Hepatocyte (in vitro differentiated cells): ENCODE measurements around the gene PHLDA3. TPM values are rescaled to one million over a fixed set of nuclear protein-coding genes. Genes with fewer than 3 reads are reported as not detected.
"Not testable (repeated sequence)": the region's sequence is repeated elsewhere in the genome, so short reads cannot be mapped to it uniquely, and the experiment has no call there.

Experiments used
- DNase-seq: peaks from one replicate; pipeline ENCODE4 v3.0.0-alpha.2; 2016; ENCODE audit warnings: low spot score
- H2AFZ ChIP-seq: fragments of 200-600 bp; sonication (generic); 2 replicates; pipeline ENCODE4 v1.6.0; 2016; ENCODE audit warnings: antibody characterized with exemption, mild to moderate bottlenecking
- H3K27ac ChIP-seq: fragments of 200-600 bp; sonication (generic); 2 replicates; pipeline ENCODE4 v1.5.1; 2016; ENCODE audit warnings: mild to moderate bottlenecking
- H3K27me3 ChIP-seq: fragments of 200-600 bp; sonication (generic); 2 replicates; pipeline ENCODE4 v1.6.1; 2016
- H3K36me3 ChIP-seq: fragments of 200-600 bp; sonication (generic); replicated peaks from 2 replicates; pipeline ENCODE4 v1.5.1; 2016; ENCODE audit warnings: low read depth; ENCODE audit not compliant: insufficient read depth
- H3K4me1 ChIP-seq: fragments of 200-600 bp; sonication (generic); 2 replicates; pipeline ENCODE4 v1.5.1; 2016; ENCODE audit warnings: mild to moderate bottlenecking, moderate library complexity; ENCODE audit not compliant: insufficient read depth
- H3K4me2 ChIP-seq: fragments of 200-600 bp; sonication (generic); 2 replicates; pipeline ENCODE4 v1.6.0; 2016
- H3K4me3 ChIP-seq: fragments of 200-600 bp; sonication (generic); 2 replicates; pipeline ENCODE4 v1.5.1; 2016; ENCODE audit warnings: mild to moderate bottlenecking
- H3K79me2 ChIP-seq: fragments of 200-600 bp; sonication (generic); 2 replicates; pipeline ENCODE4 v1.6.0; 2017; ENCODE audit warnings: mild to moderate bottlenecking
- H3K9me2 ChIP-seq: fragments of 200-600 bp; sonication (generic); replicated peaks from 2 replicates; pipeline ENCODE4 v1.6.0; 2017; ENCODE audit warnings: mild to moderate bottlenecking; ENCODE audit not compliant: insufficient read depth
- H3K9me3 ChIP-seq: fragments of 200-600 bp; sonication (generic); 2 replicates; pipeline ENCODE4 v1.5.1; 2016; ENCODE audit warnings: low read depth, mild to moderate bottlenecking
- H4K20me1 ChIP-seq: fragments of 200-600 bp; sonication (generic); 2 replicates; pipeline ENCODE4 v1.6.0; 2016; ENCODE audit warnings: mild to moderate bottlenecking; ENCODE audit not compliant: insufficient read depth, poor library complexity, severe bottlenecking
- EZH2 ChIP-seq: fragments of 200-600 bp; sonication (generic); IDR thresholded peaks from 2 replicates; pipeline ENCODE4 v1.6.1; 2016; ENCODE audit warnings: antibody characterized with exemption, mild to moderate bottlenecking, borderline replicate concordance
- EZH2phosphoT487 ChIP-seq: fragments of 200-600 bp; sonication (generic); IDR thresholded peaks from one replicate; pipeline ENCODE4 v1.6.1; 2018; ENCODE audit warnings: antibody characterized with exemption, mild to moderate bottlenecking, low read depth, moderate library complexity; ENCODE audit not compliant: unreplicated experiment, severe bottlenecking
- WGBS: methylation state at CpG from one replicate; pipeline ENCODE4 v1.1.6; 2016; ENCODE audit warnings: low lambda C conversion rate; ENCODE audit errors: missing lambda C conversion rate; 5-methylcytosine and 5-hydroxymethylcytosine counted together
- polyA plus RNA-seq: library from polyadenylated mRNA; unstranded; fragments of >200 nt; fragmentation: Nextera tagmentation; extraction: Ambion mirVana; gene quantifications from 2 replicates; pipeline ENCODE4 v1.2.1, GENCODE V29; 2016
- total RNA-seq: library from RNA; depleted of rRNA; stranded (reverse); fragments of >200 nt; gene quantifications from 2 replicates; pipeline ENCODE4 v1.2.3, GENCODE V29; 2014
- TF ChIP-seq, protein P1 (sequence below): fragments of 200-600 bp; sonication (generic); IDR thresholded peaks from 2 replicates; pipeline ENCODE4 v1.5.1; 2016; ENCODE audit warnings: antibody characterized with exemption, mild to moderate bottlenecking; ENCODE audit not compliant: poor library complexity

Gene PHLDA3
- total and polyA plus RNA-seq, 2 experiments from 2014 or later, result 30.2 to 62.9 TPM

DNA sequence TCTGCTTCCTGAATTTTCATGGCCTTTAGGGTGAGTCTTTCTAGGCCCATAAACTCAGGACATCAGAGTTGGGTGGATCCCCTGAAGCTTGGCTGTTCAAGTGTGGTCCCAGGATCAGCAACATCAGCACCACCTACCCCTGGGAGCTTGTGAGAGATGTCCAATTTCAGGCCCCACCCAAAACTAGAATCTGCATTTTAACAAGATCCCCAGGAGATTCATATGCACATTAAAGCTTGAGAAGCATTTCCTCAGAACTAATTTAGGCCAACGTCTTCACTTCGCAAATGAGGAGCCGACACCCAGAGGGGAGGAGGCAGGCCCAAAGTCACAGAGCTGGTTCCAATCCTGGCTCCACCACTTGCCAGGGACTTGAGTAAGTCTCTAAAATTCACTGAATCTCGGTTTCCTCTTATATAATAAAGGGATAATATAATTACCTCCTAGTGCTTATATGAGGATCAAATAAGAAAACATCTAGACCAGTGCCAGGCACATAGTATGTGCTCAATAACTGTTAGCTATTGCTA lies 10.3 kb upstream of the PHLDA3 start:
- Histone ChIP-seq H3K27me3 (peaks cover 6% of the 10 kb centered on the region), H3K27ac (no peak overlapping the region), H3K4me2 (no peak overlapping the region), H3K9me3 (no peaks in the 10 kb centered on the region), H3K79me2 (no peaks in the 10 kb centered on the region), H3K4me3 (no peak overlapping the region), H3K9me2 (no peaks in the 10 kb centered on the region), H2AFZ (no peak overlapping the region), H3K4me1 (peaks cover 14% of the 10 kb centered on the region), H4K20me1 (no peaks in the 10 kb centered on the region), H3K36me3 (no peaks in the 10 kb centered on the region)
- WGBS, result 92% methylated on average over 4 of the region's 4 CpGs
- TF ChIP-seq EZH2 (no peak), EZH2phosphoT487 (no peak)
- DNase-seq, result no peak

DNA sequence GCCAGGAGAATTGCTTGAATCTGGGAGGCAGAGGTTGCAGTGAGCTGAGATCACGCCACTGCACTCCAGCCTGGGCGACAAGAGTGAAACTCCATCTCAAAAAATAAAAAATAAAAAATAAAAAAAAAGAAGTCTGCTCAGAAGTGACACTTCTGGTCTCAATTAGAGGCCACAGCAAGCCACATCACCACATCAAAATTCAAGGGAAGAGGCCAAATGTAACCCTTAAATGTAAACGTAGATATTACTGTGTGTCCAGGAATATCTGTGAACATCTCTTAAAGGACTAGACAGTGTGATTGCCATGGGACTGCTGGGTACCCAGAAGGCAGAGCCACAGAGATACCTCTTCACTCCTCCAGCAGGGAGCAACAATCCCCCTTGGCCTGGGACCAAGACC lies 9.7 kb upstream of the PHLDA3 start:
- not testable (repeated sequence) for H3K36me3 ChIP-seq, H3K9me3 ChIP-seq, H2AFZ ChIP-seq, H3K27ac ChIP-seq, H3K4me2 ChIP-seq, H3K27me3 ChIP-seq, H4K20me1 ChIP-seq, DNase-seq, H3K79me2 ChIP-seq, H3K4me3 ChIP-seq, H3K9me2 ChIP-seq
- WGBS, result 97% methylated on average over 3 of the region's 3 CpGs
- H3K4me1 ChIP-seq, result peaks cover 14% of the 10 kb centered on the region

DNA sequence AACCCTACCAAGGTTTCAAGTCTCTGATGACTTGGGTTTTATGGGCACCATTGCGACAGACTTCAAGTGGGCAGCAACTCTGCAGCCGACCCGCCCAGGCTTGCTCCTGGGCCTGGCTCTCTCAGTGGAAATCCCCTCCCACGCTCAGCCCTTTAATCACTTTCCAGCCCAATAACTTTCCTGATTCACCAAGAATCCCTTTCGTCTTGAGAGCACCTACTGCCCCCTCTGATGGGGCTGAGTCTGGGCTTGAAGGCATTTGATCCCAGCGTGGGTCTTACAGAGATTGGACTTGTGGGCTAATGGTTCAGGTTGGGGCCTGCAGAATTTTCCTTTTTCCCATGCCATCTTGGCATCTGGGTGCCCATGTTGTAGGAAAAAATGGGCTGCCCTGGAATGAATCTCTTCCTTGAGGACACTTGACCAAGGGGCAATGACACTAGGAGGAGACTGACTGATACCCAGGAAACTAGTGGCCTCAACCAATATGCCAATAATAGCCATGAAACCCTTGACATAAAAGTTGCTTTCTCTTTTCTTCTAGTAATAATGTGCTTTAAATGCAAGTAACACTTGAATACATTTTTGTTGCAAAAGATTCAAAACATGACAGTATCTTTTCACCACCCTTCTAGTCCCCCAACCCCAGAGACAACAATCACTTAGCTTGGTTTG lies 7.8 kb upstream of the PHLDA3 start:
- TF ChIP-seq EZH2 (no peak), EZH2phosphoT487 (no peak)
- TF ChIP-seq, protein P1, sequence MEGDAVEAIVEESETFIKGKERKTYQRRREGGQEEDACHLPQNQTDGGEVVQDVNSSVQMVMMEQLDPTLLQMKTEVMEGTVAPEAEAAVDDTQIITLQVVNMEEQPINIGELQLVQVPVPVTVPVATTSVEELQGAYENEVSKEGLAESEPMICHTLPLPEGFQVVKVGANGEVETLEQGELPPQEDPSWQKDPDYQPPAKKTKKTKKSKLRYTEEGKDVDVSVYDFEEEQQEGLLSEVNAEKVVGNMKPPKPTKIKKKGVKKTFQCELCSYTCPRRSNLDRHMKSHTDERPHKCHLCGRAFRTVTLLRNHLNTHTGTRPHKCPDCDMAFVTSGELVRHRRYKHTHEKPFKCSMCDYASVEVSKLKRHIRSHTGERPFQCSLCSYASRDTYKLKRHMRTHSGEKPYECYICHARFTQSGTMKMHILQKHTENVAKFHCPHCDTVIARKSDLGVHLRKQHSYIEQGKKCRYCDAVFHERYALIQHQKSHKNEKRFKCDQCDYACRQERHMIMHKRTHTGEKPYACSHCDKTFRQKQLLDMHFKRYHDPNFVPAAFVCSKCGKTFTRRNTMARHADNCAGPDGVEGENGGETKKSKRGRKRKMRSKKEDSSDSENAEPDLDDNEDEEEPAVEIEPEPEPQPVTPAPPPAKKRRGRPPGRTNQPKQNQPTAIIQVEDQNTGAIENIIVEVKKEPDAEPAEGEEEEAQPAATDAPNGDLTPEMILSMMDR, result no peak
- DNase-seq, result no peak
- Histone ChIP-seq H3K79me2 (no peaks in the 10 kb centered on the region), H3K9me2 (no peaks in the 10 kb centered on the region), H3K36me3 (no peaks in the 10 kb centered on the region), H2AFZ (no peak overlapping the region), H3K4me1 (peaks cover 12% of the 10 kb centered on the region), H3K4me2 (no peak overlapping the region), H3K27me3 (peaks cover 6% of the 10 kb centered on the region), H3K4me3 (no peak overlapping the region), H4K20me1 (no peaks in the 10 kb centered on the region), H3K27ac (no peak overlapping the region), H3K9me3 (no peaks in the 10 kb centered on the region)
- WGBS, result 83% methylated on average over 6 of the region's 6 CpGs

DNA sequence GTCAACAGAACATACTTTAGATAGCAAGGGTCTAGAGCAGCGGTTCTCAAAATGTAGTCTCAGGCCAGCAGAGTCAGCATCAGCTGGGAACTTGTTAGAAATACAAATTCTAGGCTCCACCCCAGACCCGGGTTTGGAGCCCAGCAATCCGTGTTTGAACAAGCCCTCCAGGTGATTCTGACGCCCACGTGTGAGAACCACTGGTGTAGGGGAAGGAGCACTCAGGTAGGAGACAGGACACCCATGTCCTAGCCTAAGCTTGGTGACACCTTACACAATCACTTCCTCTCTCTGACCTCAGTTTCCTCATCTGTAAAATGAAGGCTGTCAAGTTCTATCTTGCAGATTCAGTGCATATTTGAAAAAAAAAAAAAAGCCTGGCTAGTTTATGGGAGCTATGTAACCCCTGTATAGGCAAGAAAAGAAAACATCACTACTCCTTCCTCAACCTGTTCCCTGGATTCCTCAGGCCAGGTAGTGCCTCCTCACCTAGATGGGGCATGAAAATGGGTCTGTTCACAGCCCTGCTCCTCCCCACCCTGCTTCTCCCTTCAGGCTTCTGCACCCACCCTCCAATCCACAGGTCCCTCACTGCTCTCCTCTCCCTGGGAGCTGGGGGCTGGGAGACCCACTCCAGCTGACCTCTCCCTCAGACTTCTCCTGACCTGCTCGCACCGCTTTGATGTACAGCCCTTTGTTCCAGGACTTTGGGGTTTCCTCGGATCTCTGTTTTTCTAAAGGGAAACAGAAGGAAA lies 7.1 kb upstream of the PHLDA3 start:
- DNase-seq, result no peak
- Histone ChIP-seq H3K36me3 (no peaks in the 10 kb centered on the region), H2AFZ (no peak overlapping the region), H3K9me3 (no peaks in the 10 kb centered on the region), H3K9me2 (no peaks in the 10 kb centered on the region), H3K4me3 (no peak overlapping the region), H3K79me2 (no peaks in the 10 kb centered on the region), H4K20me1 (no peaks in the 10 kb centered on the region), H3K4me1 (peaks cover 5% of the 10 kb centered on the region), H3K27ac (no peak overlapping the region), H3K27me3 (peaks cover 2% of the 10 kb centered on the region), H3K4me2 (no peak overlapping the region)
- TF ChIP-seq EZH2phosphoT487, result no peak
- TF ChIP-seq EZH2, result no peak
- TF ChIP-seq, protein P1, result no peak
- 75% methylated on average over 8 of the region's 8 CpGs for WGBS
